Measurements from ENCODE around the gene SC5D.

DNA sequence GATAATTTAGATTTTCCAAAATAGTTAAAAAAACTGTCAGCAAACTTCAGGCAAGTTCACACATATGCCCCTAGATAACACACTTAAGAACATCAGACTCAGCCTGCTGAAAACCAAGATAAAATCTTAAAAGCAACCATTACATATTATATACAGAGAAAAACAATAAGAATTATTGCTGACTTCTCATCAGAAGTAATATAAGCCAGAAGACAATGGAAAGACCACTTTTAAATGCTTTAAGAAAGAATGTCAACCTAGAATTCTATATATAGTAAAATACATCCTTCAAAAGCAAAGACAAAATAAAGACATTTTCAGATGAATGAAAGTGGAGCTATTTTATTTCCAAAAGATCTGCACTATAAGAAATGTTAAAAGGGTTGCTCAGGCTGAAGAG is 37.8 kb upstream of the SC5D start:
- TF ChIP-seq, protein P1, sequence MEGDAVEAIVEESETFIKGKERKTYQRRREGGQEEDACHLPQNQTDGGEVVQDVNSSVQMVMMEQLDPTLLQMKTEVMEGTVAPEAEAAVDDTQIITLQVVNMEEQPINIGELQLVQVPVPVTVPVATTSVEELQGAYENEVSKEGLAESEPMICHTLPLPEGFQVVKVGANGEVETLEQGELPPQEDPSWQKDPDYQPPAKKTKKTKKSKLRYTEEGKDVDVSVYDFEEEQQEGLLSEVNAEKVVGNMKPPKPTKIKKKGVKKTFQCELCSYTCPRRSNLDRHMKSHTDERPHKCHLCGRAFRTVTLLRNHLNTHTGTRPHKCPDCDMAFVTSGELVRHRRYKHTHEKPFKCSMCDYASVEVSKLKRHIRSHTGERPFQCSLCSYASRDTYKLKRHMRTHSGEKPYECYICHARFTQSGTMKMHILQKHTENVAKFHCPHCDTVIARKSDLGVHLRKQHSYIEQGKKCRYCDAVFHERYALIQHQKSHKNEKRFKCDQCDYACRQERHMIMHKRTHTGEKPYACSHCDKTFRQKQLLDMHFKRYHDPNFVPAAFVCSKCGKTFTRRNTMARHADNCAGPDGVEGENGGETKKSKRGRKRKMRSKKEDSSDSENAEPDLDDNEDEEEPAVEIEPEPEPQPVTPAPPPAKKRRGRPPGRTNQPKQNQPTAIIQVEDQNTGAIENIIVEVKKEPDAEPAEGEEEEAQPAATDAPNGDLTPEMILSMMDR (IDR thresholded peaks at IDR 0.05), result no peak
- no peak for TF ChIP-seq POLR2A (IDR thresholded peaks at IDR 0.05)
- TF ChIP-seq EP300 (IDR thresholded peaks at IDR 0.05), result no peak

All from ovary (tissue), 3 donors.